ENCODE data around the gene PSMC1. TPM values are rescaled to one million over a fixed set of nuclear protein-coding genes. Genes with fewer than 3 reads are reported as not detected.

The PSMC1 gene
- total RNA-seq, 4 donors from 2014 or later = 24.4 to 51.9 (median 40.9) TPM

DNA sequence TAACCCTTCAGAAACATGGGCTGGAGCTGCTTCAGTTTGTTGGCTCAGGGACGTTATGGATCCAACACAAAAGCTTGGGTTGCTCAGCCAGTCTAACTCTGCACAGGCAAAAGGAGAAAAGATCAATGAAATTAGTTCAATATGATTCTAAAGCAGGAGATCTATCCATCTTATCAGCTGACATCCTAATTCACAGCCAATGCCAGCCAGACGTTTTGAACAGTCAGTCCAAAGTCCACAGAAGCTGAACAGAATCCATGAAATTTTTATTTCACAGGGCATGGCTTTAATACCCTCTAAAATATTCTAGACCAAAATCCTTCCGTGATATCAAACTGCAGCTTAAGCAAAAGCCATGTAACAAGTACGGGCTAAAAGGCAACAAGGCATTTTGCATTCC lies 61.7 kb downstream of the PSMC1 start:
- H3K4me3 ChIP-seq = no peak overlapping the region
- H3K36me3 ChIP-seq = peaks cover 0 to 36% (median 0%) of the 10 kb centered on the region in 3 donors
- H3K9me3 ChIP-seq = no peaks in the 10 kb centered on the region
- H3K4me1 ChIP-seq = peaks cover 0 to 10% (median 0%) of the 10 kb centered on the region in 4 donors
- TF ChIP-seq POLR2A (IDR thresholded peaks at IDR 0.05) = no peak
- TF ChIP-seq, protein P1, sequence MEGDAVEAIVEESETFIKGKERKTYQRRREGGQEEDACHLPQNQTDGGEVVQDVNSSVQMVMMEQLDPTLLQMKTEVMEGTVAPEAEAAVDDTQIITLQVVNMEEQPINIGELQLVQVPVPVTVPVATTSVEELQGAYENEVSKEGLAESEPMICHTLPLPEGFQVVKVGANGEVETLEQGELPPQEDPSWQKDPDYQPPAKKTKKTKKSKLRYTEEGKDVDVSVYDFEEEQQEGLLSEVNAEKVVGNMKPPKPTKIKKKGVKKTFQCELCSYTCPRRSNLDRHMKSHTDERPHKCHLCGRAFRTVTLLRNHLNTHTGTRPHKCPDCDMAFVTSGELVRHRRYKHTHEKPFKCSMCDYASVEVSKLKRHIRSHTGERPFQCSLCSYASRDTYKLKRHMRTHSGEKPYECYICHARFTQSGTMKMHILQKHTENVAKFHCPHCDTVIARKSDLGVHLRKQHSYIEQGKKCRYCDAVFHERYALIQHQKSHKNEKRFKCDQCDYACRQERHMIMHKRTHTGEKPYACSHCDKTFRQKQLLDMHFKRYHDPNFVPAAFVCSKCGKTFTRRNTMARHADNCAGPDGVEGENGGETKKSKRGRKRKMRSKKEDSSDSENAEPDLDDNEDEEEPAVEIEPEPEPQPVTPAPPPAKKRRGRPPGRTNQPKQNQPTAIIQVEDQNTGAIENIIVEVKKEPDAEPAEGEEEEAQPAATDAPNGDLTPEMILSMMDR (IDR thresholded peaks at IDR 0.05) = no peak
- H3K27ac ChIP-seq = no peak overlapping the region
- DNase-seq = no peak
- no peaks in the 10 kb centered on the region for H3K27me3 ChIP-seq

DNA sequence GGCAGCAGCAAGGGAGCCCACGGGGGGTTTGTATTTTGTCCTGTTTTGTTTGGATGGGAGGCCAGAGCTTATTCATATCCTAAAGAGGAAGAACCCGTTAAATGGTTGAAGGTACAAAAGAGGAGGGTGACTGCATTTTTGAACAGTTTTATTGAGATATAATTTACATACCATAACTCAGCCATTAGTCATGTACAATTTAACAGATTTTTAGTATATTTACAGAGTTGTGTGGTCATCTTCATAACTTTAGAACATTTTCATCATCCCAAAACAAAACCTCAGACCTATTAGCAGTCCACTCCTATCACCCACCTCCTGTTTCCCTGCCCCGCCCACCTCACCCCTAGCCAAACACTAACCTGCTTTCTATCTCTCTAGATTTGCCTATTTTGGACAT lies 62.8 kb downstream of the PSMC1 start:
- H3K4me3 ChIP-seq = no peak overlapping the region
- H3K4me1 ChIP-seq = peaks cover 0 to 10% (median 0%) of the 10 kb centered on the region in 4 donors
- no peak for DNase-seq
- no peaks in the 10 kb centered on the region for H3K9me3 ChIP-seq
- no peak overlapping the region for H3K27ac ChIP-seq
- TF ChIP-seq, protein P1 (IDR thresholded peaks at IDR 0.05) = no peak
- no peak for TF ChIP-seq POLR2A (IDR thresholded peaks at IDR 0.05)
- peaks cover 0 to 30% (median 0%) of the 10 kb centered on the region in 3 donors for H3K36me3 ChIP-seq
- H3K27me3 ChIP-seq = no peaks in the 10 kb centered on the region

DNA sequence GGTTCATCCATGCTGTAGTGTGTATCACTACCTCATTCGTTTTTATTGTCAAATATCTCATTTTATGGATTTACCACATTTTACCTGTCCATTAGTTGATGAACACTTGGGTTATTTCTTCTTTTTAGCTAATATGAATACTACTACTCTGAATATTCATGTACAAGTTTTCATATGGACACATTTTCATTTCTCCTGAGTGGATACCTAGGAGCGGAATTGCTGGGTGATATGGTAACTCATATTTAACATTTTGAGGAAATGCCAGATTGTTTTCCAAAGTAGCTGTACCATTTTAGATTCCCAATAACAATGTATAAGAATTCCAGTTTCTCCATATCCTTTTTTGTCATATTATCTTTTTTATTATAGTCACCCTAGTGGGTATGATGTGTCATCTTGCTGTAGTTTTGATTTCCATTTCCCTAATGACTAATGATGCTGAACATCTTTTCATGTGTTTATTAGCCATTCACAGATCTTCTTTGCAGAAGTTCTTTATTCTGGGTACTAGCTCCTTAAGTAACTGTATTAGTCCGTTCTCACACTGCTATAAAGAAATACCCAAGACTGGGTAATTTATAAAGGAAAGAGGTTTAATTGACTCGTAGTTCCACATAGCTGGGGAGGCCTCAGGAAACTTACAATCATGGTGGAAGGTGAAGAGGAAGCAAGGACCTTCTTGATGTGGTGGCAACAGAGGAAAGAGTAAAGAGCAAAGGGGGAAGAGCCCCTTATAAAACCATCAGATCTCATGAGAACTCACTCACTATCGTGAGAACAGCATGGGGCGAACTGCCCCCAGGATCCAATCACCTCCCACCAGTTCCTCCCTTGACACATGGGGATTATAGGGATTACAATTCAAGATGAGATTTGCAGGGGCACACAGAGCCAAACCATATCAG lies 63.5 kb downstream of the PSMC1 start:
- Histone ChIP-seq H3K27ac (no peak overlapping the region), H3K4me1 (peaks cover 0 to 10% (median 0%) of the 10 kb centered on the region in 4 donors), H3K9me3 (no peaks in the 10 kb centered on the region), H3K4me3 (no peak overlapping the region), H3K27me3 (no peaks in the 10 kb centered on the region), H3K36me3 (peaks cover 0 to 26% (median 0%) of the 10 kb centered on the region in 3 donors)
- TF ChIP-seq, protein P1 (IDR thresholded peaks at IDR 0.05) = no peak
- no peak for TF ChIP-seq POLR2A (IDR thresholded peaks at IDR 0.05)
- no peak for DNase-seq

DNA sequence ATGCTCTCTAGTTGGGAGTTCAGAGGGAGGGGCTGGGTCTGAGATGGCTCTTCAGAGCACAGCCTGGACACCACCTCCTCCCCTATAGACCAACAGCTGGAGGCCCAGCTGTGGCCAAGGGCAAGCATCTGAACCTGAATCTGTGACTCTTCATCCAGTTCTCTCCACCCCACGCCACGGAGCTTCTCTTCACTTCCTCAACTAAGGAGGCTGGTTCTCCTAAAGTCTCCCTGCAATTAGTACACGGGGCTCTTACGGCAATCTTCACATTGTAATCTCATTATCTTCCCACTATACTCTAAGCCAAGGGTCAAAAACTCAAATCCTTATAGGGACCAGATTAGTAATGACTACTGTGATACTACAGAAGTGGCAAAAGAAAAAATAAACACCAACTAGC lies 65.5 kb downstream of the PSMC1 start:
- Histone ChIP-seq H3K27me3 (no peaks in the 10 kb centered on the region), H3K4me3 (no peak overlapping the region), H3K36me3 (peaks cover 0 to 13% (median 0%) of the 10 kb centered on the region in 3 donors), H3K4me1 (peaks cover 0 to 10% (median 0%) of the 10 kb centered on the region in 4 donors), H3K9me3 (no peaks in the 10 kb centered on the region), H3K27ac (peak overlapping the region in 1 of 4 donors; percentile 17)
- TF ChIP-seq, protein P1 (IDR thresholded peaks at IDR 0.05) = no peak
- TF ChIP-seq POLR2A (IDR thresholded peaks at IDR 0.05) = no peak
- DNase-seq = no peak

Other genes with a start within 250 kb of the PSMC1 start
- gene KCNK13, start 194.6 kb upstream of the PSMC1 start, total RNA-seq = not detected
- gene NRDE2, start 75.4 kb downstream of the PSMC1 start, total RNA-seq = 10 to 100 TPM; 28.2 to 47.0 (median 41.5) TPM
- gene CALM1, start 140.5 kb downstream of the PSMC1 start, total RNA-seq = 1,000 to 10,000 TPM in 2 of 4 donors, 100 to 1,000 TPM in 2; 407 to 1,329 (median 886) TPM